Left ventricle myocardium inferior (tissue), 1 donor: ENCODE data around the gene ARGLU1. TPM values are rescaled to one million over a fixed set of nuclear protein-coding genes. Genes with fewer than 3 reads are reported as not detected.

ENCODE experiments used
- DNase-seq: peaks from one replicate; pipeline ENCODE4 v3.0.0-alpha.2; 2020
- H3K27ac ChIP-seq: fragments of 200-600 bp; replicated peaks from 2 replicates; pipeline ENCODE4 v1.8.0; 2021
- H3K27me3 ChIP-seq: fragments of 200-600 bp; 2 replicates; pipeline ENCODE4 v1.8.0; 2021; ENCODE audit warnings: low read depth
- H3K36me3 ChIP-seq: fragments of 200-600 bp; 2 replicates; pipeline ENCODE4 v1.8.0; 2021
- H3K4me1 ChIP-seq: fragments of 200-600 bp; 2 replicates; pipeline ENCODE4 v1.8.0; 2021
- H3K4me3 ChIP-seq: fragments of 200-600 bp; 2 replicates; pipeline ENCODE4 v1.8.0; 2021; ENCODE audit warnings: mild to moderate bottlenecking, moderate library complexity
- H3K9me3 ChIP-seq: fragments of 200-600 bp; replicated peaks from 2 replicates; pipeline ENCODE4 v1.8.0; 2021
- CTCF ChIP-seq: fragments of 200-600 bp; IDR thresholded peaks from 2 replicates; pipeline ENCODE4 v1.8.0; 2021; ENCODE audit warnings: antibody characterized with exemption, mild to moderate bottlenecking, borderline replicate concordance
- intact Hi-C: fragments of 100-400 bp; cut with micrococcal nuclease; formaldehyde crosslinking; loops from one replicate; pipeline ENCODE4 v1.11.0; 2022
- total RNA-seq: library from RNA; stranded (reverse); fragmentation: NEBNext Ultra II Directional; extraction: Animal tissue kit (Norgen Biotek cat#: 25700); gene quantifications from one replicate; pipeline ENCODE4 v1.2.1, GENCODE V29; 2021
- donor health status: DM: no; HTN: yes; CAD: no; lungs with severe emphysema.

The ARGLU1 gene
- total RNA-seq, 1 donor from 2014 or later: 29.0 TPM

GRCh38 chr13:106570299-106570852, 2.4 kb upstream of the ARGLU1 start:
- no peak for TF ChIP-seq CTCF
- no peaks in the 10 kb centered on the region for H3K9me3 ChIP-seq
- intact Hi-C loops: no loop called here
- H3K4me3 ChIP-seq: peak overlapping the region; percentile 43
- peak overlapping the region; percentile 54 for H3K27ac ChIP-seq
- H3K27me3 ChIP-seq: no peaks in the 10 kb centered on the region
- H3K4me1 ChIP-seq: peaks cover 41% of the 10 kb centered on the region
- peak; percentile 75 for DNase-seq
- H3K36me3 ChIP-seq: no peaks in the 10 kb centered on the region

GRCh38 chr13:106569233-106570095, 1.5 kb upstream of the ARGLU1 start:
- Histone ChIP-seq H3K9me3 (no peaks in the 10 kb centered on the region), H3K36me3 (no peaks in the 10 kb centered on the region), H3K4me1 (peaks cover 50% of the 10 kb centered on the region), H3K27me3 (no peaks in the 10 kb centered on the region), H3K4me3 (peak overlapping the region; percentile 43), H3K27ac (peak overlapping the region; percentile 54)
- no peak for TF ChIP-seq CTCF
- no peak for DNase-seq
- intact Hi-C loops: no loop called here

- no peaks in the 10 kb centered on the region for H3K27me3 ChIP-seq
- no peaks in the 10 kb centered on the region for H3K9me3 ChIP-seq
- no peaks in the 10 kb centered on the region for H3K36me3 ChIP-seq
- DNase-seq: no peak
- H3K4me1 ChIP-seq: peaks cover 60% of the 10 kb centered on the region
- no peak for TF ChIP-seq CTCF
- peak overlapping the region; percentile 98 for H3K27ac ChIP-seq
- intact Hi-C loops: no loop called here
- peak overlapping the region; percentile 95 for H3K4me3 ChIP-seq
Measured at GRCh38 chr13:106568299-106569003, 514 bp upstream of the ARGLU1 start.

- intact Hi-C loops: no loop called here
- Histone ChIP-seq H3K9me3 (no peaks in the 10 kb centered on the region), H3K4me3 (peak overlapping the region; percentile 95)
Measured at GRCh38 chr13:106566641-106567473, 1.1 kb downstream of the ARGLU1 start.

More at GRCh38 chr13:106566641-106567473, 1.1 kb downstream of the ARGLU1 start:
- H3K36me3 ChIP-seq: no peaks in the 10 kb centered on the region
- DNase-seq: peak; percentile 59
- peaks cover 76% of the 10 kb centered on the region for H3K4me1 ChIP-seq
- H3K27me3 ChIP-seq: no peaks in the 10 kb centered on the region
- H3K27ac ChIP-seq: peak overlapping the region; percentile 98
- TF ChIP-seq CTCF: no peak
